ENCODE measurements around the gene RNF113A. TPM values are rescaled to one million over a fixed set of nuclear protein-coding genes. Genes with fewer than 3 reads are reported as not detected.
A peak's percentile ranks its signal among the peaks of the same experiment; 100 is the strongest.
"Not testable (repeated sequence)": the region's sequence is repeated elsewhere in the genome, so short reads cannot be mapped to it uniquely, and the experiment has no call there.

RNF113A gene
- total and polyA plus RNA-seq, 2 experiments from 2014 or later: 10.2 to 23.3 TPM

GRCh38 chrX:119826399-119826959, 45.1 kb downstream of the RNF113A start:
- H4K20me1 ChIP-seq (replicated peaks; ENCODE audit: insufficient read depth): no peaks in the 10 kb centered on the region
- H3K4me3 ChIP-seq: no peak overlapping the region
- no peaks in the 10 kb centered on the region for H3K9me2 ChIP-seq (ENCODE audit: insufficient read depth)
- H3K36me3 Mint-ChIP-seq (ENCODE audit: low read depth): peaks cover 21% of the 10 kb centered on the region
- no peak overlapping the region for H3K4me2 ChIP-seq
- ATAC-seq: no peak
- no peaks in the 10 kb centered on the region for H3K36me3 ChIP-seq (ENCODE audit: insufficient read depth)
- no peaks in the 10 kb centered on the region for H3K79me2 ChIP-seq (replicated peaks; ENCODE audit: insufficient read depth)
- no peaks in the 10 kb centered on the region for H3K4me1 Mint-ChIP-seq
- no peaks in the 10 kb centered on the region for H3F3A ChIP-seq (replicated peaks; ENCODE audit: low read depth)
- peaks cover 3% of the 10 kb centered on the region for H3K27me3 Mint-ChIP-seq (ENCODE audit: insufficient read depth, low read depth, poor library complexity)
- no peaks in the 10 kb centered on the region for H3K9me3 Mint-ChIP-seq
- H3K27ac Mint-ChIP-seq: no peak overlapping the region
- no peak overlapping the region; the same call in 1 of the 2 replicates for H3K27ac ChIP-seq (ENCODE audit: low read depth)
- TF ChIP-seq JUNB (IDR thresholded peaks at IDR 0.05; ENCODE audit: unreplicated experiment) (no peak), NANOG (IDR thresholded peaks at IDR 0.05; ENCODE audit: borderline replicate concordance) (no peak), REST (IDR thresholded peaks at IDR 0.05; ENCODE audit: unreplicated experiment) (no peak)
- TF ChIP-seq, protein P1, sequence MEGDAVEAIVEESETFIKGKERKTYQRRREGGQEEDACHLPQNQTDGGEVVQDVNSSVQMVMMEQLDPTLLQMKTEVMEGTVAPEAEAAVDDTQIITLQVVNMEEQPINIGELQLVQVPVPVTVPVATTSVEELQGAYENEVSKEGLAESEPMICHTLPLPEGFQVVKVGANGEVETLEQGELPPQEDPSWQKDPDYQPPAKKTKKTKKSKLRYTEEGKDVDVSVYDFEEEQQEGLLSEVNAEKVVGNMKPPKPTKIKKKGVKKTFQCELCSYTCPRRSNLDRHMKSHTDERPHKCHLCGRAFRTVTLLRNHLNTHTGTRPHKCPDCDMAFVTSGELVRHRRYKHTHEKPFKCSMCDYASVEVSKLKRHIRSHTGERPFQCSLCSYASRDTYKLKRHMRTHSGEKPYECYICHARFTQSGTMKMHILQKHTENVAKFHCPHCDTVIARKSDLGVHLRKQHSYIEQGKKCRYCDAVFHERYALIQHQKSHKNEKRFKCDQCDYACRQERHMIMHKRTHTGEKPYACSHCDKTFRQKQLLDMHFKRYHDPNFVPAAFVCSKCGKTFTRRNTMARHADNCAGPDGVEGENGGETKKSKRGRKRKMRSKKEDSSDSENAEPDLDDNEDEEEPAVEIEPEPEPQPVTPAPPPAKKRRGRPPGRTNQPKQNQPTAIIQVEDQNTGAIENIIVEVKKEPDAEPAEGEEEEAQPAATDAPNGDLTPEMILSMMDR (conservative IDR thresholded peaks at IDR 0.05; ENCODE audit: low read depth in 2 of 2): no peak
- TF ChIP-seq, protein P2, sequence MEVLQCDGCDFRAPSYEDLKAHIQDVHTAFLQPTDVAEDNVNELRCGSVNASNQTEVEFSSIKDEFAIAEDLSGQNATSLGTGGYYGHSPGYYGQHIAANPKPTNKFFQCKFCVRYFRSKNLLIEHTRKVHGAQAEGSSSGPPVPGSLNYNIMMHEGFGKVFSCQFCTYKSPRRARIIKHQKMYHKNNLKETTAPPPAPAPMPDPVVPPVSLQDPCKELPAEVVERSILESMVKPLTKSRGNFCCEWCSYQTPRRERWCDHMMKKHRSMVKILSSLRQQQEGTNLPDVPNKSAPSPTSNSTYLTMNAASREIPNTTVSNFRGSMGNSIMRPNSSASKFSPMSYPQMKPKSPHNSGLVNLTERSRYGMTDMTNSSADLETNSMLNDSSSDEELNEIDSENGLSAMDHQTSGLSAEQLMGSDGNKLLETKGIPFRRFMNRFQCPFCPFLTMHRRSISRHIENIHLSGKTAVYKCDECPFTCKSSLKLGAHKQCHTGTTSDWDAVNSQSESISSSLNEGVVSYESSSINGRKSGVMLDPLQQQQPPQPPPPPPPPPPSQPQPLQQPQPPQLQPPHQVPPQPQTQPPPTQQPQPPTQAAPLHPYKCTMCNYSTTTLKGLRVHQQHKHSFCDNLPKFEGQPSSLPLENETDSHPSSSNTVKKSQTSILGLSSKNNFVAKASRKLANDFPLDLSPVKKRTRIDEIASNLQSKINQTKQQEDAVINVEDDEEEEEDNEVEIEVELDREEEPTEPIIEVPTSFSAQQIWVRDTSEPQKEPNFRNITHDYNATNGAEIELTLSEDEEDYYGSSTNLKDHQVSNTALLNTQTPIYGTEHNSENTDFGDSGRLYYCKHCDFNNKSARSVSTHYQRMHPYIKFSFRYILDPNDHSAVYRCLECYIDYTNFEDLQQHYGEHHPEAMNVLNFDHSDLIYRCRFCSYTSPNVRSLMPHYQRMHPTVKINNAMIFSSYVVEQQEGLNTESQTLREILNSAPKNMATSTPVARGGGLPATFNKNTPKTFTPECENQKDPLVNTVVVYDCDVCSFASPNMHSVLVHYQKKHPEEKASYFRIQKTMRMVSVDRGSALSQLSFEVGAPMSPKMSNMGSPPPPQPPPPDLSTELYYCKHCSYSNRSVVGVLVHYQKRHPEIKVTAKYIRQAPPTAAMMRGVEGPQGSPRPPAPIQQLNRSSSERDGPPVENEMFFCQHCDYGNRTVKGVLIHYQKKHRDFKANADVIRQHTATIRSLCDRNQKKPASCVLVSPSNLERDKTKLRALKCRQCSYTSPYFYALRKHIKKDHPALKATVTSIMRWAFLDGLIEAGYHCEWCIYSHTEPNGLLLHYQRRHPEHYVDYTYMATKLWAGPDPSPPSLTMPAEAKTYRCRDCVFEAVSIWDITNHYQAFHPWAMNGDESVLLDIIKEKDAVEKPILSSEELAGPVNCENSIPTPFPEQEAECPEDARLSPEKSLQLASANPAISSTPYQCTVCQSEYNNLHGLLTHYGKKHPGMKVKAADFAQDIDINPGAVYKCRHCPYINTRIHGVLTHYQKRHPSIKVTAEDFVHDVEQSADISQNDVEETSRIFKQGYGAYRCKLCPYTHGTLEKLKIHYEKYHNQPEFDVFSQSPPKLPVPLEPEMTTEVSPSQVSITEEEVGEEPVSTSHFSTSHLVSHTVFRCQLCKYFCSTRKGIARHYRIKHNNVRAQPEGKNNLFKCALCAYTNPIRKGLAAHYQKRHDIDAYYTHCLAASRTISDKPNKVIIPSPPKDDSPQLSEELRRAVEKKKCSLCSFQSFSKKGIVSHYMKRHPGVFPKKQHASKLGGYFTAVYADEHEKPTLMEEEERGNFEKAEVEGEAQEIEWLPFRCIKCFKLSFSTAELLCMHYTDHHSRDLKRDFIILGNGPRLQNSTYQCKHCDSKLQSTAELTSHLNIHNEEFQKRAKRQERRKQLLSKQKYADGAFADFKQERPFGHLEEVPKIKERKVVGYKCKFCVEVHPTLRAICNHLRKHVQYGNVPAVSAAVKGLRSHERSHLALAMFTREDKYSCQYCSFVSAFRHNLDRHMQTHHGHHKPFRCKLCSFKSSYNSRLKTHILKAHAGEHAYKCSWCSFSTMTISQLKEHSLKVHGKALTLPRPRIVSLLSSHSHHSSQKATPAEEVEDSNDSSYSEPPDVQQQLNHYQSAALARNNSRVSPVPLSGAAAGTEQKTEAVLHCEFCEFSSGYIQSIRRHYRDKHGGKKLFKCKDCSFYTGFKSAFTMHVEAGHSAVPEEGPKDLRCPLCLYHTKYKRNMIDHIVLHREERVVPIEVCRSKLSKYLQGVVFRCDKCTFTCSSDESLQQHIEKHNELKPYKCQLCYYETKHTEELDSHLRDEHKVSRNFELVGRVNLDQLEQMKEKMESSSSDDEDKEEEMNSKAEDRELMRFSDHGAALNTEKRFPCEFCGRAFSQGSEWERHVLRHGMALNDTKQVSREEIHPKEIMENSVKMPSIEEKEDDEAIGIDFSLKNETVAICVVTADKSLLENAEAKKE (CRISPR knock-in tag; IDR thresholded peaks at IDR 0.05): no peak
- no peaks in the 10 kb centered on the region for H3K4me1 ChIP-seq (ENCODE audit: insufficient read depth)
- no peak overlapping the region for H3K4me3 Mint-ChIP-seq
- peak; percentile 5 for DNase-seq (ENCODE audit: low spot score)
- no peak overlapping the region for H2AFZ ChIP-seq
- no peaks in the 10 kb centered on the region for H3K27me3 ChIP-seq (ENCODE audit: insufficient read depth)

- H3K27ac ChIP-seq (ENCODE audit: low read depth); H3K36me3 ChIP-seq (ENCODE audit: insufficient read depth); H3K4me1 Mint-ChIP-seq; H3K4me1 ChIP-seq (ENCODE audit: insufficient read depth); H3K79me2 ChIP-seq (replicated peaks; ENCODE audit: insufficient read depth); ATAC-seq; H3F3A ChIP-seq (replicated peaks; ENCODE audit: low read depth); H3K4me2 ChIP-seq; DNase-seq (ENCODE audit: low spot score); H3K4me3 Mint-ChIP-seq; H3K27me3 ChIP-seq (ENCODE audit: insufficient read depth); H2AFZ ChIP-seq; H3K36me3 Mint-ChIP-seq (ENCODE audit: low read depth); H3K27me3 Mint-ChIP-seq (ENCODE audit: insufficient read depth, low read depth, poor library complexity); H3K9me3 Mint-ChIP-seq; H4K20me1 ChIP-seq (replicated peaks; ENCODE audit: insufficient read depth); H3K9me2 ChIP-seq (ENCODE audit: insufficient read depth); H3K27ac Mint-ChIP-seq; H3K4me3 ChIP-seq: not testable (repeated sequence)
Measured at GRCh38 chrX:119824221-119824620, 47.3 kb downstream of the RNF113A start.

- not testable (repeated sequence) for H3K27ac ChIP-seq (ENCODE audit: low read depth); H3K79me2 ChIP-seq (replicated peaks; ENCODE audit: insufficient read depth); H3K9me2 ChIP-seq (ENCODE audit: insufficient read depth); H3K4me3 ChIP-seq; H3K27ac Mint-ChIP-seq; H3K36me3 Mint-ChIP-seq (ENCODE audit: low read depth); H3K4me1 Mint-ChIP-seq; H3K36me3 ChIP-seq (ENCODE audit: insufficient read depth); H2AFZ ChIP-seq; H3K4me1 ChIP-seq (ENCODE audit: insufficient read depth); DNase-seq (ENCODE audit: low spot score); ATAC-seq; H3F3A ChIP-seq (replicated peaks; ENCODE audit: low read depth); H3K9me3 Mint-ChIP-seq; H3K4me2 ChIP-seq; H4K20me1 ChIP-seq (replicated peaks; ENCODE audit: insufficient read depth); H3K27me3 Mint-ChIP-seq (ENCODE audit: insufficient read depth, low read depth, poor library complexity); H3K27me3 ChIP-seq (ENCODE audit: insufficient read depth); H3K4me3 Mint-ChIP-seq
Measured at GRCh38 chrX:119821703-119822102, 49.8 kb downstream of the RNF113A start.
